Measurements from ENCODE around the gene EIF3F. TPM values are rescaled to one million over a fixed set of nuclear protein-coding genes. Genes with fewer than 3 reads are reported as not detected.

Gene EIF3F
- total RNA-seq, 1 experiment from 2014 or later, result 191 TPM

DNA sequence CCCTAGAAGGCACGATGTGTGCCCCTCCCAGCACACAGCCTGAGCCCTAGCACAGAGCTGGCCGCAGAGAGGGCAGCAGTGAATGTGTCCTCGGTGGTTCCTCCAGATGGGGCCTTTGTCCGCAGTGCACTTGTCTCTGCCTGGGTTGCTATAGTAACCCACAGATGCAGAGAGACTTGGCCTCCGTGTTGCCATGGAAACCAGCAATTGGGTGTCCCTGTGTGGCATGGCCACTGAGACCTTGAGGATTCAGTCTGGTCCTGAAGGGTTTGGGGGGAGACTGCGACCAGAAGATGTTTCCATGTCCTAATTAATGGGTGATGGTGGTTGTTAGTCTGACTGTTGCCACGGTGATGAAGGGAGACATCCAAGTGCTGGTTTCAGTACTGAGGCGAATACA, 51.3 kb downstream of the EIF3F start:
- POLR2A ChIA-PET (ENCODE audit: unreplicated experiment), result no interaction called here
- no TSS peak for BruUV-seq (replicated peaks)
- intact Hi-C loops (cut with micrococcal nuclease; ENCODE audit: unreplicated experiment), result no loop called here

DNA sequence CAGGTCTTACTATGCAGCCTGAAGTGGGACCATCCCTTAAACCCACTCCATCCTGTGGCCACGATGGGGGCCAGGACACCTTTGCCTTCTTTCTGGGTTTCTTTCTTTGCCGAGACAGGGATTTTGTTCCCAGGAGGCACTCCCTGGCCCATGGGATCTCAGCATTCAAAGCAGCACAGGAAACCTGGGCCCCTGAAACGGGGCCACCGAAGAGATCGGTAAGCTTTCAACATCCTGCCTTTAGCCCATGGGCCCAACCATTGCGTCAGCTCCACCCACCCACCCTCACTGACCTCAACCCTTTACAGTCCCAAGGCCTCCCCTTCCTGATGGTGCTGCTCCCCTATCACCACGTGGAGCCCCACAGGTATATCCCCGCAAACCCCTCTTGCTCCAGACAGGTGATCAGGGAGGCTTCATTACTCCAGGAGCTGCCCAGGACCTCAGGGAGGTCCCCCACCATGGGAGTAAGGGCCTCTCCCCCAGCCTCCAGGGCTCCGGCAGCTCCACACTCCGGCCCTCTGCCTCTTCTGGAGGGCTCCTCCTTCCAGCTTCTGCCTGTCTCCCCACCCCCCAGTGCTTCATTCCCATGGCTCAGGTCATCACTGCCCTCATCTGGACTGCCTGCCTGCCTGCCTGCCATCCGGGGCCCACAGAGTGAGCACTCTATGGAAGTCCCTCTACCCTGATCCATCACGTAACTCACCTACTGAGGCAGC, 51.8 kb downstream of the EIF3F start:
- H3K36me3 ChIP-seq (ENCODE audit: low read depth), result no peaks in the 10 kb centered on the region
- intact Hi-C loops (cut with micrococcal nuclease; ENCODE audit: unreplicated experiment), result no loop called here
- H3K9me2 ChIP-seq (ENCODE audit: insufficient read depth), result no peaks in the 10 kb centered on the region
- no peak overlapping the region for H3K4me3 ChIP-seq
- no peaks in the 10 kb centered on the region for H3K79me2 ChIP-seq (ENCODE audit: low read depth)
- H3K9me3 ChIP-seq (ENCODE audit: insufficient read depth, low read depth), result no peaks in the 10 kb centered on the region
- no peak overlapping the region for H3K4me2 ChIP-seq
- ChIA-PET CTCF (no interaction called here), POLR2A (ENCODE audit: unreplicated experiment) (no interaction called here)
- no peaks in the 10 kb centered on the region for H3K4me1 ChIP-seq (replicated peaks; ENCODE audit: insufficient read depth)
- no peak overlapping the region for H2AFZ ChIP-seq
- TF ChIP-seq EZH2 (IDR thresholded peaks at IDR 0.05; ENCODE audit: low read depth), result no peak
- TF ChIP-seq, protein P1, sequence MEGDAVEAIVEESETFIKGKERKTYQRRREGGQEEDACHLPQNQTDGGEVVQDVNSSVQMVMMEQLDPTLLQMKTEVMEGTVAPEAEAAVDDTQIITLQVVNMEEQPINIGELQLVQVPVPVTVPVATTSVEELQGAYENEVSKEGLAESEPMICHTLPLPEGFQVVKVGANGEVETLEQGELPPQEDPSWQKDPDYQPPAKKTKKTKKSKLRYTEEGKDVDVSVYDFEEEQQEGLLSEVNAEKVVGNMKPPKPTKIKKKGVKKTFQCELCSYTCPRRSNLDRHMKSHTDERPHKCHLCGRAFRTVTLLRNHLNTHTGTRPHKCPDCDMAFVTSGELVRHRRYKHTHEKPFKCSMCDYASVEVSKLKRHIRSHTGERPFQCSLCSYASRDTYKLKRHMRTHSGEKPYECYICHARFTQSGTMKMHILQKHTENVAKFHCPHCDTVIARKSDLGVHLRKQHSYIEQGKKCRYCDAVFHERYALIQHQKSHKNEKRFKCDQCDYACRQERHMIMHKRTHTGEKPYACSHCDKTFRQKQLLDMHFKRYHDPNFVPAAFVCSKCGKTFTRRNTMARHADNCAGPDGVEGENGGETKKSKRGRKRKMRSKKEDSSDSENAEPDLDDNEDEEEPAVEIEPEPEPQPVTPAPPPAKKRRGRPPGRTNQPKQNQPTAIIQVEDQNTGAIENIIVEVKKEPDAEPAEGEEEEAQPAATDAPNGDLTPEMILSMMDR (conservative IDR thresholded peaks at IDR 0.05), result no peak
- no peaks in the 10 kb centered on the region for H3F3A ChIP-seq (ENCODE audit: insufficient read depth, low read depth)
- no peaks in the 10 kb centered on the region for H4K20me1 ChIP-seq (ENCODE audit: insufficient read depth)
- DNase-seq, result no peak
- no peak overlapping the region for H3K27ac ChIP-seq
- no peaks in the 10 kb centered on the region for H3K27me3 ChIP-seq (ENCODE audit: insufficient read depth, low read depth)
- no TSS peak for BruUV-seq (replicated peaks)

More for the DNA sequence above, 51.3 kb downstream of the EIF3F start:
- Histone ChIP-seq H3K27me3 (ENCODE audit: insufficient read depth, low read depth) (no peaks in the 10 kb centered on the region), H3K79me2 (ENCODE audit: low read depth) (no peaks in the 10 kb centered on the region), H3K9me3 (ENCODE audit: insufficient read depth, low read depth) (no peaks in the 10 kb centered on the region), H3K4me2 (no peak overlapping the region), H2AFZ (no peak overlapping the region), H3F3A (ENCODE audit: insufficient read depth, low read depth) (no peaks in the 10 kb centered on the region), H3K4me3 (no peak overlapping the region), H3K9me2 (ENCODE audit: insufficient read depth) (no peaks in the 10 kb centered on the region), H4K20me1 (ENCODE audit: insufficient read depth) (no peaks in the 10 kb centered on the region), H3K27ac (no peak overlapping the region), H3K4me1 (replicated peaks; ENCODE audit: insufficient read depth) (no peaks in the 10 kb centered on the region), H3K36me3 (ENCODE audit: low read depth) (no peaks in the 10 kb centered on the region)
- TF ChIP-seq, protein P1 (conservative IDR thresholded peaks at IDR 0.05), result no peak
- TF ChIP-seq EZH2 (IDR thresholded peaks at IDR 0.05; ENCODE audit: low read depth), result no peak
- CTCF ChIA-PET, result no interaction called here
- DNase-seq, result no peak

DNA sequence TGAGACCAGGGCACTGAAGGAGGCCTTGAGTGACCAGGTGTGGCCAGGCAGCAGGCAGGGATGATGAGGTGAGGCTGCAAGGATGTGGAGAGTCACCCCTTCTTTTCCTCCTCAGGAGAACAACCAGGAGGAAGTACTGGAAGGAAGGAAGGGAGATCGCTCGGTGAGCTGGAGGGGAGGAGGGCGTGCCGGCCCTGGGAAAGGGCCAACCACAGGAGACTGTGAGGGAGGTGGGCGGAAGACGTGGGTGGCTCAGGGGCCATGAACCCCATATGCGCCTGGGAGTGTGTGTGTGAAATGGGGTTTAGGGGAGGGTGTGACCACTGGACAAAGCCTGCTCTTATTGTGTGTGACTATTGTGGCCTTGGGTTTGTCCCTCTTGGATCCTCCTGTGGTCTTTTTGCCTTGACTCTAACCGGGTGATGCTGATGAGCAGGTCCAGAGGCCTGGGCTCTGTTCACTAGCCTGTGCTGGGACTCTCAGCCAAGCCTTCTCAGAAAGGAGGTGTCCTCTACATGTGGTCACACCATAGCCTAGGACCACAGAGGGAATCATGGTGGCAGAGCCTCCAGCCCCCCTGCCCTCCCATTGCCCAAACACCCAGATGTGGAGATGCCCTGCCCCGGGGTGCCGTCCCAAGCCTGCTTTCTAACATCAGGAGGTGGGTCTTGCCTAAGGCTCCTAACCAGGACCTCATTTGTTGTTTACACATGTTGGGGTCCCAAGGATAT, 52.6 kb downstream of the EIF3F start:
- no peak overlapping the region for H2AFZ ChIP-seq
- no peaks in the 10 kb centered on the region for H3F3A ChIP-seq (ENCODE audit: insufficient read depth, low read depth)
- H3K9me3 ChIP-seq (ENCODE audit: insufficient read depth, low read depth), result no peaks in the 10 kb centered on the region
- no peaks in the 10 kb centered on the region for H3K27me3 ChIP-seq (ENCODE audit: insufficient read depth, low read depth)
- intact Hi-C loops (cut with micrococcal nuclease; ENCODE audit: unreplicated experiment), result no loop called here
- POLR2A ChIA-PET (ENCODE audit: unreplicated experiment), result no interaction called here
- H3K79me2 ChIP-seq (ENCODE audit: low read depth), result no peaks in the 10 kb centered on the region
- no peak overlapping the region for H3K27ac ChIP-seq
- no TSS peak for BruUV-seq (replicated peaks)
- H3K9me2 ChIP-seq (ENCODE audit: insufficient read depth), result no peaks in the 10 kb centered on the region
- no peak overlapping the region for H3K4me3 ChIP-seq
- DNase-seq, result no peak
- no peaks in the 10 kb centered on the region for H4K20me1 ChIP-seq (ENCODE audit: insufficient read depth)
- CTCF ChIA-PET, result no interaction called here
- TF ChIP-seq EZH2 (IDR thresholded peaks at IDR 0.05; ENCODE audit: low read depth), result no peak
- TF ChIP-seq, protein P1 (conservative IDR thresholded peaks at IDR 0.05), result no peak
- no peak overlapping the region for H3K4me2 ChIP-seq
- no peaks in the 10 kb centered on the region for H3K36me3 ChIP-seq (ENCODE audit: low read depth)
- H3K4me1 ChIP-seq (replicated peaks; ENCODE audit: insufficient read depth), result no peaks in the 10 kb centered on the region

All from PC-9 (cell line).